ENCODE data around the gene RAET1G.

GRCh38 chr6:149948011-149948410, 25.1 kb upstream of the RAET1G start:
- no peak for TF ChIP-seq CTCF (IDR thresholded peaks at IDR 0.05 in 4 of 5, conservative IDR thresholded peaks at IDR 0.05 in 1 of 5)
- no peak for TF ChIP-seq POLR2A (IDR thresholded peaks at IDR 0.05)

All from gastrocnemius medialis (tissue), 4 donors.